ENCODE results near the gene SEMA5A.

The SEMA5A gene

DNA sequence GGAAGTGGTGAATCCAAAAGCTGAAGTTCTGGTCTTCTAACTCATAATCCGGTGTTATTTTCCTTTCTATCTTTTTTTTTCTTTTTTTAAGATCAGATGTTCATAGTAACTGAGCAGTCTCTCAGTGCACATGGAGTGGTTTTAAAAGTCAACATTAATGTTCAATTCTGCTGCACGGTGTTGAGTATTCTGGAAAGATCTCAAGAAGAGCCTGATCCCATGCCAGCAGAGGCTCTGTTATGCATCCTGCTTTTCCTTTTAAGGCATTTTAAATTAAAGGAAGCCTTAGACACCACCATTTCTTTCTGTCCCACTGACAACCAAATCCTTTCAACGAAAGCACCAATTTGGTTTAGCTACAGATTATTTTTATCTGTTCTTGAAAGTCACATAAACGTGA, 33.4 kb downstream of the SEMA5A start:
- DNase-seq (ENCODE audit: low spot score), result no peak

DNA sequence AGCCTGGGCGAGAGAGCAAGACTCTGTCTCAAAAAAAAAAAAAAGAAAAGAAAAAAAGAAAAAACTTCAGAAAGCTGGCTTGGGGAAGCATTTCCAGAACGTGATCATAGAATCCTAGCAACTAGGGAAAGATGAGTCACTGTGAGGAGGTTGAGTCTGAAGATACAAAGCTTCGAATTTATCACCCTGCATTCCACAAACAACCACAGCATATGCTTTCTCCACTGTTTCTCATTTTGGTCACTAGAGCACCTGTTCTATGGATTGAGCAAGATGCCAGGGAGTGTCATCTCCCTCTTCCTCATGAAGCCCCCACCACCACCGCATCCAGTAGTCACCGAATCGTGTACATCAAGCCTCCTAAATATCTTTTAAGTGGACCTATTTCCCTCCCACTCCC, 37.9 kb downstream of the SEMA5A start:
- no peak for DNase-seq (ENCODE audit: low spot score)

DNA sequence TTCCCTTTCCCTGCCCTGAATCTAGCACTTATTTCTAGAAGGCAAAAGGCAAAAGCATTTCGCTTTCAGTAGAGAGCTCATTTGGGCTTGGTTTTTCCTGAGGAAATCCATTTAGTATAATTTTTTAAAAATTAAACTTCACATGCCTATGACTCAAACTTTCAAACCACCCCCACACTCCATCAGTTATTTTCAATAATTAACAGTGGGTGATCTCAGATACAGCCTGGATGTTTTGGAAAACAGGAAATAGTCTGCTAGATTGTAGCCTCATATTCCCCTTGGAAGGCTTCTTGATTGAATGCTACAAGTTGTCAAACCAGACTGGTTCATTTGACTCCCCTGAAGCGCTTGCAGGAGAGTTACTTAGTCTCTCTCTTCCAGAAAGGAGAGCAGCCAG, 40.6 kb downstream of the SEMA5A start:
- DNase-seq (ENCODE audit: low spot score), result no peak

DNA sequence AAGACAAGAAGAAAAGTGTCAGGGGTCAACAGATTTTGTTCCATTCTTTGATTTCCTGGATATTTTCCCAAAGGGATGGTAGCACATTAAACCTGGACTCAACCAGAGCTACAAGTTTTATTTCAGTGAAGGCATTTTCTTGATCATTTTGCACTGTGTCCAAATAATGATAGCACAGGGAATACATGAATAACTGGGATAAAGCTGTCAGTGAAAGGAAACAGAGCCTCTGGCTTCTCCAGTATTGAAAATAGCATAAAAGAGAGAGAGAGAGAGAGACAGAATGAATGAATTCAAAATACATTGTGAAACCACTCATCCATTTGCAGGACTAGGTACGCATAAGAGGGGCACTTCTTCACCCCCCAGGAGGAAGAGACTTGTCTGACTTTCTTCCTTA, 43.0 kb downstream of the SEMA5A start:
- no peak for DNase-seq (ENCODE audit: low spot score)

DNA sequence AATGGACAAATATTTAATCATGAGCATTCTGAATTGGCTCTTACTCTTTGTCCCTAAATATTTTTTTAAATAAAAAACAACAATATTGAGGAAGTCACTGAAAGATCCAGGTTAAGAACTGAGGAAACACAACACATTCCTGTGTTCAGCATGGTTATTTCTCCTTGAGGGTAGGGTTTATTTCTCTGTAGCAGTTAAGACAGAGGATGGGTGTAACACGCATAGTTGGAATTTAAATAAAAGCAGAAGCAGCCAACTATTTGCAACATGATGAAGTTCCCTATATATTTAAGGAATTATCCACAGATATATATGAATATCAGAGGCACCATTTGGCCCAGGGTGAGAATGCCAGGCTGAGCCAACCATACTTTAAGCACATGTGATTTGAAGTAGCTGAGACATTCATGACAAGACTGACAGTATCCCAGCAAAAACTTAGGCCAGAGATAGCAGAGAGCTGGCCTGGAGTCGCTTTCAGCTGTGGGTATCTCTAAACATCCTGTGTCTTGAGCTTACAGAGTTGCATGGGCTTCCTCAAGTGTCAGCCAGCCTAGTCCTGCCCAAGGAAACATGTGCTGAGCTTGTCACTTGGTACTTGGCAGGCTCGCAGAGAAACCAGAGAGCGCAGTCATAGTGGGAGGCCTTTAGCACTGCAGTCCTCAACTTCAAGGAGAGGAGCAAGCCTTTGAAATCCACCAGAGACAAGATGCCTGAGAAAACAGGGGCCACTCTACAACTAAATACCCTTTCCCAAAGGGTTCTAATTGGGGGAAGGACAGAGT, 43.6 kb downstream of the SEMA5A start:
- DNase-seq (ENCODE audit: low spot score), result no peak

DNA sequence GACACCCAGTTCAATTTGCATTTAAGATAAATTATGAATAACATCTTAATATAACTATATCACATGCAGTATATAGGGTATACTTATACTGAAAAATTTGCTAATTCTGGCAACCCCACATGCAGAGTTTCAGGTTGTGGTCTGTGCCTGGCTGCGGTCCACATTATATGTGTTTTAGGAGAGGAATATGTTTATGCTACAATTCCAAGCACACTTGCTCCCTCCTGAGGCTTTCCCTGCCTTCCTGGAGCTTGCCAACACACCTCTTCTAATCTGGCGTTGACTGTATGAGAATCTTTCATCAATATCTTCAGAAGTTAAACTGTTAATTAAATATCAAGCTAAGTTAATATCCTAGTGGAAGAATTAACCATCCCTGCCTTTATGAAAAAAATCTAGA, 45.2 kb downstream of the SEMA5A start:
- no peak for DNase-seq (ENCODE audit: low spot score)

DNA sequence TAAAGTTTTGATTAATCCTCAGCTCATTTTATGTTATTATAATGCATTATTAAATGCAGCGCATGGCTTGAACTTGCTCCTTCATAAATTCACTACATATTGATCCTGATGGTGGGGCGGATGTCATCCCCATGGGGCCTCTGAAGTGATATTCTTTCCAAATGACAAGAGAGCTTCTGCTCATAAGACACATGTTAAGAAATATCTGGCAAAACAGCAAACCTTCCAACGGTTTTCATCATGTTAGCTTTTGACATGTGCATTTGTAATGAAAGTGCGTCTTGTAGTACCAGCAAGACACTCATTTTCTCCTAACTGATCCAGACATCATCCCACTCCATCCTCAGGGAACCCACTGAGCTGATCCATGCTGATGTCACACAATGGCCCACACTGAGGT, 45.7 kb downstream of the SEMA5A start:
- DNase-seq (ENCODE audit: low spot score), result no peak

DNA sequence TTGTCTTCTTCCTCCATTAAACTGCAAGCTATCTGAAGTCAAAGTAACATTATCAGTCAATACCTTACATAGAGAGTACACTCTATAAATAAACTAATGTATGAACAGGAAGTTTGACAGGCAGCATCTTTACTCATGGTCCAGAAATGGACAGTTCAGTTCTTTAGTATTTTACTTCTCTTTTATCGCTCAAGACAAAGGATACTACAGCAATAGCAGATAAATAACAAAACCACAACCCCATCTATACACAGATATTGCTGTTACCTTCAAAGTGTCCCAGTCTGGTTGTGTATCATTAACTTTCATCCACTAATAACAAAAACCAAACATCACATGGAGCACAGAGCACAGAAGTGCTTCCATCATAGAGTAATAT, 46.4 kb downstream of the SEMA5A start:
- no peak for DNase-seq (ENCODE audit: low spot score)

DNA sequence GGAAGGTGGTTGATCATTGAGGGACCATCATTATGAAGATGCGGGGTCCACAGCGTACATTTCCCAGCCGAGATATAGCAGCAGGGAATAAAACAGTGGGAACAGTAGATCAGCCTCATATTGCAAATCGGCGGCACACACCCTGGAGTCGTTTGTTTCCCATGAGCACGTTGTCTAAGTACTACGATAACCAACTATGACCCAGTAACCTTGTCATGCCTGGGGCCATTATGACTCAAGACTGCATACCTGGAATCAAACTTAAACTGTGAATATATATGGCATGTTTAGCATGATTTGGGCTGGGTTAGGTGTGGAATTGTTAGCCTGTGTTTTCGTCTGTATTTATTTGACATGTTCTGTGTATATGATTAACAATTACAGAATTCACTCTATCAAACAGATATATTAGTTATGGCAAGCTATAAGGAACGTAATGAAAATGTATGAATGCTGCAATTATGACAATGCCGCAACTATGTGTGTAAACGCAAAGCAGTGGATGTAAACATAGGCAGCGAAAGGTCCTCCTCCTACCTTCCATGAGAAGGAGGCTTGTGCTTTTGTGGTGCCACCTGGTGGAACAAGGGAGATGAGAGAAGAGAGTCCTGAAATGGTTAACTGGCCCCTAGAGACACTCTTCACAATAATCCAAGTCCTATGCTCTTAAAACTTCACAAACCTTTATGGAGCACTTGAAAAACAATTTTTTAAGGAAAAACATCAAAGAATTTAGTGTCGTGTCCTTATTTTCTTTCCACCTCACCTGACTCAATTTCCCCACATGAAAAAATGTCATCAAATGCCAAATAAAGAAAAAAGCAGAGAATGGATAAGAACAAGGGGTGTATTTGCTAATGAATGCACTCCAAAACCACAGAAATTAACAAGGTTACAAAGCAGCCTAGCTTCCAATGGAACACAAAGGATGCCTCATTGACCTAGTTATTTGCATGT, 47.1 kb downstream of the SEMA5A start:
- no peak for DNase-seq (ENCODE audit: low spot score)

DNA sequence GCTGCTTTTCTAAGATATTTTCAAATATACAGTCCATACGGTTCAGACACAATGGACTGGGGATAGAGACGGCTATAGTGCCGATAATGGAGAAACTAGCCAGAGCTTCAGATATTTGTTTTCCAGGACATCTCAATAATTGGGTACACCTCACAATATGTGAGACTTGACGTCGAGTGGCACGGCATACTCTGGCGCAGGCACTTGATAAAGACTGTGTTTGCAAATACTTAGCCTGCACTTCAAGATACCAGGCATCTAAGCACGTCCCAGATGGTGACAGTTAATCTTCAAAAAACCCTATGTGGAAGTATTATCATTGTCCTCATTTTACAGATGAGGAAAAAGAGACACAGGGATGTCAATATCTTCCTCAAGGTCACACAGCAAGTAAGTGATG, 48.5 kb downstream of the SEMA5A start:
- no peak for DNase-seq (ENCODE audit: low spot score)

DNA sequence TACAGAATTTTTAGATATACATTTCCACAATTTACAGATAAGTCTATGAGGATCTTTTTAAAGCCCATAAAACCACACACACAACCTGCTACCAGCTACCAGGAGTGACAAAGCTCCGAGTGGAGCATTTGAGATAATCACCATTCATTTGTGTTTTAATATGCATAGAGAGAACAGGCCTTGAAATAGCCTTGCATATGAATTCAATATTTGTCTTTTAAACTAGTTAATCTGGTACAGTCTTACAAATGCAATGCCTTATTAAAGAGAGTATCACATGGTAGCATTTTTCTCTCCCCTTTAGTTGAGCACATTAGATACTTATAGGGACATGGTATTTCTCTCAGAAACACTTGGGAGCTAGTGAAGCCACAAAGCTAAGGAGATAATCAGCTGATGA, 49.1 kb downstream of the SEMA5A start:
- no peak for DNase-seq (ENCODE audit: low spot score)

DNA sequence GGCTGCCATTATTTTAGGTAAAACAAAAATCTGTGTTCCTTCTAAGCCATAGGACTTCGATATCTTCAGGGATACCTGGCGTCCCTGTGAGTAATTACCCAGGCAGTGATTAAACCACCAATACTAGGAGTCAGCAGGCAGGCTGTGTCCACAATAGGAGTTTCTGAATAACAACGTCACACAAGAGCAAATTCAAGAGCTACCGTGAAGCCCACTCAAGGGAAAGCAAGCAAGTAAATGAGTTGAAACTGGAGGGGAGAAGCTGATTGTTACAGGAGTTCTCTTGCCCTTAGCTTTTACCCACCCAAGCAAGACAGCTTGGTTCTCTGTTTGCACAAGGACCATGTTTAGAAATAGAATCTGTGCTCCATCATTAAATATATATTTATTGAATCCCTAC, 50.8 kb downstream of the SEMA5A start:
- no peak for DNase-seq (ENCODE audit: low spot score)

DNA sequence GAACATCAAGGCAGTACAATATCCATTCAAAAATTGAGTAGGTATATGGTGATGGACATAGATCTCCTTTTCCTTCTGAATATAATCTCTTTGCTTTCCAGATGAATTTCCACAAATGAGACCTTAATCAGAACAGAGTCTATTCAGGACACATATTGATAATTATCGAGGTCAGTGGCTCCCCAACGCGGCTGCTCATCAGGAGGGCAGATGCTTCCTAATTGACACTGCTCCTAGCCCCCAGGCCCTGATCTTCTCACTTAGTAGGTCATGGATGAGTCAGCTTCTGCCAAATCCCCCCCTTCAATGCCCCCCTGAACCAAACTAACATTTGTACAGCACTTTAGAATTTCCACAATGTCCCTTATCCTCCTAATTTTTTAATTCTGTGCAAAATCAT, 51.6 kb downstream of the SEMA5A start:
- DNase-seq (ENCODE audit: low spot score), result no peak

DNA sequence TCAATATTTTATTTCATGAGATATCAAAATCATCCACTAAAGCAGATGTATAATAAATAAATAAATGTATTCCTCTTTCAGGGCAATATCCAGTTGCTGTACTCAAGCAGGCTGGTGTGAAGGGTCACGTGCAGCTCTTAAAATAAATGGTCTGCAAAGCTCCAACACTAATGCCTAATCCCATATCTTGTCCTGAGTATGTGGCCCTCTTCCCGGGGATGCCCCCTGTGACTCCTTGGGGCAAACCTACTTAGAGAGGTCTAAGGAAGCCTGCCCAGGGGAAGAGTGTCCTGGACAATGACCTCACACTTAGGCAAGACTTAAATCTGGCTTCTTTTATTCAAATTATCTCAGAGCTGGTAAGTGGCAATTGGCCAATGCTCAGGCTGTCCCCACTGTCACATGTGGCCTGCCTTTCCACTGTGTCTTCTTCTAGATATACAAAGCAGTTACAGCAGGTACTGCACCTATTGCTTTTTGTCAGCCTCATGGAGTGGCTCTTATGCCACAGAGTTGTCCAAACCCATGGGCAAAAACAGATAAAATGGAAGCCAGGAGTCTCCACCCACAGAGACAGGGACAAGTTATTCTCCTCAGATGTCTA, 55.3 kb downstream of the SEMA5A start:
- no peak for DNase-seq (ENCODE audit: low spot score)

DNA sequence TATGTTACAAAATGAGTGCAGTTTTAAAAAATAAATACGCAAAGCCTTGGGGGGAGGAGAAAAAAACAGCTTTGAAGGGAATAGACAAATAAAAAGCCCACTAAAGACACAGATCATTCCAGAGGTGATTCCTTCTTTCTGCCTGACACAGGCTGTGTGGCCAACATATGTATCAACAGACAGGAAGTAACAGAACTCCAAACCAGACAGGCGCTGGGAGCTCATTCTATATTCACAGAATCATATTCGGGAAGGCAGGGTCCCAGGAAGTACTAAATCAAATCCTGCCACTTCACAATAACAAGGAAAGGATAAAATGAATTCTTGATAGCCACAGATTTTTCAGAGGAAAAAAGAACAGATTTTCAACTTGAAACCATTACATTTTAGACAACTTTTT, 62.1 kb downstream of the SEMA5A start:
- no peak for DNase-seq (ENCODE audit: low spot score)

DNA sequence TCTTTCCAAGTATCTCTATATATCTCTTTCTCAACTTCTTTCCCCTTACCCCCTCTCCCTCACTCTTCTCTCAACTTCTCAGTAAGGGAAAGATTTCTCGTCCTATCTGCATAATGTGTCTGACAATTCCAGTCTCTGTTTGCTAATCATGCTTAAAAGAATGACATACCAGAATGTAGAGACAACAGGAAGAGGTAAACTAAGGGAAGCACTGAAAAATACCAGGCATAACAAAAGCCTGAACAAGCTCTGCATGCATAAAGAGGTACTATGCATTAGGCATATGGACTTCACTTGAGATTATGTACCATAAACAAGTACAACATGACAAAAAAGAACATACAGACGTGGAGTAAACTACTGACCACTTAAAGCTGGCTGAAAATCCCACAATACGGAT, 62.6 kb downstream of the SEMA5A start:
- no peak for DNase-seq (ENCODE audit: low spot score)

DNA sequence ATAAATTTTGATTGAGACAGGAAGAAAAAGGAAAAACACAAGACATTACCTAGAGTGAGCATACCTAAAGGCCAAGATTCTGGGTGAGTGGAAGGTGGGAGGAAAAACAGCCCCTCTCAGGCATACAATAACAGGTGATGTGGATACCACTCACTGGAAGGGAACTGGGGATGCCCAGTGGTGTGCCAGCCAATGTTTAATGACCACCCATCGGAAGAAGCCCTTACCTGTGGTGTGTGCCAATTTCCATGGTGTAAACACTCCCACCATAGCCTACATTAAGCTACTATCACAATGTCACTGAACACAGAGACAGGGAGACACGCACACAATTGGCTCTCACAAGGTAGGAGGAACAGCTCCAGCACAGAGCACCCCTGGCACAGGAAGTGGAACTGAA, 63.5 kb downstream of the SEMA5A start:
- no peak for DNase-seq (ENCODE audit: low spot score)

DNA sequence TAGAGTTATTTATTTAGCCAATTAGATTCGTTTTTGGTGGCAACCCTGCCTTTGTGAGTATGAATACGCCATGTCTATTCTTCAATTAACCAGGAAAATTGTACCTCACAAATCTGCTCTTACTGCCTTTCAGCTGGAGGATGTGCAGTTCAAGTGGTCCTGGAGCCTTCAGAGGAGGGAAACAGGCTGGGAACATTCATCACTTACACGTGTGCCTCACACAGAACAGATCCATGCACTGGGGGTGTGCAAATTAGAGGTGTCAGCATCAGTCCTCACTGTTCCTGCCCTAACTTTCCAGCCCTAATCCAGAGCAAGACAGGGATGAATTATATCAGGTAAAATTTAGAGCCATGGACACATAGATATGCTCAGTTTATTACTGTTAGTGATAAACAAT, 65.4 kb downstream of the SEMA5A start:
- no peak for DNase-seq (ENCODE audit: low spot score)

DNA sequence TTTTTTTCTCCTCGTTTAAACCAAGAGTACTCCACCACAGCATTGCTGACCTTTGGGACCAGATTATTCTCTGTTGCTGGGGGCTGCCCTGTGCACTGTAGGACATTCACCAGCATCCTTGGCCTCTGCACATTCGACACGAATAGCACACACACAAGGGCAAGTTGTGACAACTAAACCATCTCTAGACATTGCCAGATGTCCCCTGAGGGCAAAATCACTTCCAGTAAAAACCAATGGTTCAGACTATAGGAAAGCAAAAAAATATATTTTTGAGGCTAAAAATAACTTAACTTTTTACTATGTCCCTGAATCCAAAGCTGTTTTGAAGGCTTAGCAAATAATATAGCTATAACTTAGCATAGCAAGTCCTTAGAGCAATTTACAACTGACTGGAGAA, 65.9 kb downstream of the SEMA5A start:
- no peak for DNase-seq (ENCODE audit: low spot score)

DNA sequence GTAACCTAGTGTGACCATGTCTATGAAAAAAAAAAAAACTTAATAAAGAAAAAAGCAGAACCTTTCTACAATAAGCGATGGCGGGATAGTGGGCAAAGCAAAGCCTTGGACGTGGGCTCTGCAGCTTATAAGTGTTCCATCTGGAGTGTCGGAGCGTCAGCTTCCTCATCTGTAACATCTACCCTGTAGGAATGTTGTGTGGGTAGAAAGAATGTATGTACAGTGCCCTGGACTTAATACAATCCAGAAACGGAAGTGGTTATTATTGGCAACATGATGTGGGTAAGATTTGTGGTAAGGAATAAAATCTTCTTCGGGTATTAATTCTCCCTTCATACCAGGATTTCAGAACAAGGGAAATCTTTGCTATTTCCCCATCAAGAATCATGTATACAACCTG, 66.5 kb downstream of the SEMA5A start:
- no peak for DNase-seq (ENCODE audit: low spot score)

DNA sequence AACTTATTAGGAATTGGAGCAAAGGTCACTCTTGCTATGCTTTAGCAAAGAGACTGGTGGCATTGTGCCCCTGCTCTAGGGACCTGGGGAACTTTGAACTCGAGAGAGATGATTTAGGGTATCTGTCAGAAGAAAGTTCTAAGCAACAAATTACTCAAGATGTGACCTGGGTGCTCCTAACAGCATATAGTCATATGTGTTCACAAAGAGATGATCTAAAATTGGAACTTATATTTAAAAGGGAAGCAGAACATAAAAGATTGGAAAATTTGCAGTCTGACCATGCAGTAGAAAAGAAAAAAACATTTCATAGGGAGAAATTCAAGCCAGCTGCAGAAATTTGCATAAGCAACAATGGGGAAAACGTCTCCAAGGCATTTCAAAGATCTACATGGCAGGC, 68.3 kb downstream of the SEMA5A start:
- no peak for DNase-seq (ENCODE audit: low spot score)

DNA sequence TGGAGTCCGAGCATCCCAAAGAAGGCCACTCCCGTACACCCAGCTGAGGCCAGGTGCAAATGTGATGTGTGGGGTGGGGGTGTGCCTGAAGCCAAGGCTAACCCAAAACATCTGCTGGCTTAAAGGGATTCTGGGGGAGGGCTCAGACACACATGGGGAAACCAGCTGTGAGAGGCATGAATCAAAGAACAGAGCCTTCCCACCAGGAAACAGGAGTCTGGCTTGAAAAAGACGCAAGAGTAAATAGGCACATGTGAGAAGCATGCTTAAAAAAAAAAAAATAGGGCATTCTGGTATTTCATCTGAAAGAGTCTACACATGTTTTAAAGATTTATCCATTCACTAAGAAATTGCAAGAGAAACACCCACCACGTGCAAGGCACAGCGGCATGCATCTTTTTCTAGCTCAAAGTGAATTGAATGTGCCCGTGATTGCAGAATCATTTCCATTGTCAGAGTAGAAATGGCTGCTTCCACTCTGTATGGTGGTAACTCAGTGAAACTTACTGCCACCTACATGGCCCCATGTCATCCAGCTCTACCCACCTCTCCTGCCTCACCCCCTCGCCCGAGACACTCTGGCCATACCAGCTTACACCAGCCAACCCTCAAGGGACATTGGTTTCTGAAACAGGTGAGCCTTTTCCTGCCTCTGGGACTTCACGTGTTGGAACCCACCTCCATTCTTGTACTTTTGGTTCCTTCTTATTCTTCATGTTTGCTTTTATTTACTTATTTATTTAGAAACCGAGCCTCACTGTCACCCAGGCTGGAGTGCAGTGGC, 71.5 kb downstream of the SEMA5A start:
- no peak for DNase-seq (ENCODE audit: low spot score)
